Mesenchymal stem cell (in vitro differentiated cells and primary cell): ENCODE measurements around the gene SUPV3L1.

Source experiments
- DNase-seq: peaks from one replicate; pipeline ENCODE4 v3.0.0-alpha.2; 2013
- H2AFZ ChIP-seq: one replicate; pipeline ENCODE4 v1.6.1; 2013; ENCODE audit warnings: low read depth, mild to moderate bottlenecking, control low read depth, inconsistent platforms, low read length, moderate library complexity
- H2AK5ac ChIP-seq: 2 replicates; pipeline ENCODE4 v1.6.1; 2013; ENCODE audit warnings: low read length, moderate library complexity, mild to moderate bottlenecking, inconsistent platforms; ENCODE audit not compliant: severe bottlenecking
- H2BK120ac ChIP-seq: one replicate; pipeline ENCODE4 v1.6.1; 2013; ENCODE audit warnings: low read depth, mild to moderate bottlenecking, inconsistent platforms, low read length, moderate library complexity
- H2BK12ac ChIP-seq, 2 experiments: one replicate each; pipeline ENCODE4 v1.6.1; 2013; ENCODE audit warnings: inconsistent platforms in 2 of 2, low read length in 2 of 2, mild to moderate bottlenecking in 2 of 2, moderate library complexity in 2 of 2, control low read depth in 1 of 2
- H2BK15ac ChIP-seq: one replicate; pipeline ENCODE4 v1.6.1; 2013; ENCODE audit warnings: mild to moderate bottlenecking, low read depth, inconsistent platforms; ENCODE audit not compliant: poor library complexity, severe bottlenecking
- H2BK5ac ChIP-seq: 2 replicates; pipeline ENCODE4 v1.6.1; 2013; ENCODE audit warnings: low read depth, mild to moderate bottlenecking, low read length, control low read depth, inconsistent platforms; ENCODE audit not compliant: poor library complexity, severe bottlenecking
- H3K14ac ChIP-seq, 2 experiments: one replicate each; pipeline ENCODE4 v1.6.1; 2013; ENCODE audit warnings: inconsistent platforms in 2 of 2, low read length in 2 of 2, control low read depth in 1 of 2, mild to moderate bottlenecking in 1 of 2, moderate library complexity in 1 of 2
- H3K18ac ChIP-seq, 2 experiments: one replicate each; pipeline ENCODE4 v1.6.1; 2013; ENCODE audit warnings: inconsistent platforms in 2 of 2, low read length in 2 of 2, control low read depth in 1 of 2, low read depth in 1 of 2, mild to moderate bottlenecking in 1 of 2
- H3K23ac ChIP-seq, 2 experiments: one replicate each; pipeline ENCODE4 v1.6.1; 2013; ENCODE audit warnings: inconsistent platforms in 2 of 2, low read length in 2 of 2, mild to moderate bottlenecking in 2 of 2, moderate library complexity in 2 of 2, control low read depth in 1 of 2
- H3K27ac ChIP-seq: 2 replicates; pipeline ENCODE4 v1.5.1; 2013; ENCODE audit warnings: mild to moderate bottlenecking, moderate library complexity, low read length, control low read depth, inconsistent platforms; ENCODE audit not compliant: poor library complexity, severe bottlenecking
- H3K27me3 ChIP-seq, 2 experiments: 2 replicates each; pipeline versions ENCODE4 v1.6.1 to v1.7.0; 2013; ENCODE audit warnings: low read length in 2 of 2, mild to moderate bottlenecking in 2 of 2, moderate library complexity in 2 of 2, control low read depth in 1 of 2, inconsistent platforms in 1 of 2; ENCODE audit not compliant: control insufficient read depth in 1 of 2, insufficient read depth in 1 of 2
- H3K36me3 ChIP-seq, 2 experiments: 2 replicates each; pipeline versions ENCODE4 v1.6.1 to v1.7.0; 2013; ENCODE audit warnings: low read length in 2 of 2, control low read depth in 1 of 2, inconsistent platforms in 1 of 2, low read depth in 1 of 2, mild to moderate bottlenecking in 1 of 2; ENCODE audit not compliant: insufficient read depth in 2 of 2, control insufficient read depth in 1 of 2
- H3K4ac ChIP-seq, 2 experiments: one replicate each; pipeline ENCODE4 v1.6.1; 2013; ENCODE audit warnings: inconsistent platforms in 2 of 2, low read length in 2 of 2, mild to moderate bottlenecking in 2 of 2, moderate library complexity in 2 of 2, control low read depth in 1 of 2, low read depth in 1 of 2
- H3K4me1 ChIP-seq: 2 replicates; pipeline ENCODE4 v1.6.1; 2013; ENCODE audit warnings: low read depth, low read length, control low read depth; ENCODE audit not compliant: control insufficient read depth, insufficient read depth
- H3K4me2 ChIP-seq: 2 replicates; pipeline ENCODE4 v1.6.1; 2013; ENCODE audit warnings: low read length, mild to moderate bottlenecking, inconsistent platforms; ENCODE audit not compliant: poor library complexity, severe bottlenecking
- H3K4me3 ChIP-seq, 2 experiments: 2 replicates each; pipeline versions ENCODE4 v1.5.1 to v1.7.0; 2013; ENCODE audit warnings: low read length in 2 of 2, mild to moderate bottlenecking in 2 of 2, control low read depth in 1 of 2, low read depth in 1 of 2; ENCODE audit not compliant: insufficient read depth in 1 of 2
- H3K79me1 ChIP-seq: replicated peaks from 2 replicates; pipeline ENCODE4 v1.6.1; 2013; ENCODE audit warnings: mild to moderate bottlenecking, control low read depth, low read length, inconsistent platforms; ENCODE audit not compliant: poor library complexity, severe bottlenecking
- H3K9ac ChIP-seq: 2 replicates; pipeline ENCODE4 v1.7.0; 2013; ENCODE audit warnings: mild to moderate bottlenecking, low read length, moderate library complexity
- H3K9me3 ChIP-seq: 2 replicates; pipeline ENCODE4 v1.7.0; 2013; ENCODE audit warnings: mild to moderate bottlenecking, low read length; ENCODE audit not compliant: control insufficient read depth
- H4K8ac ChIP-seq: one replicate; pipeline ENCODE4 v1.6.1; 2013; ENCODE audit warnings: inconsistent platforms, mild to moderate bottlenecking, low read length, moderate library complexity
- H4K91ac ChIP-seq: one replicate; pipeline ENCODE4 v1.6.1; 2013; ENCODE audit warnings: mild to moderate bottlenecking, low read length, inconsistent platforms
- WGBS: methylation state at CpG from one replicate; pipeline ENCODE4 v1.1.7; 2013; ENCODE audit warnings: mixed read lengths; 5-methylcytosine and 5-hydroxymethylcytosine counted together

SUPV3L1 gene

DNA sequence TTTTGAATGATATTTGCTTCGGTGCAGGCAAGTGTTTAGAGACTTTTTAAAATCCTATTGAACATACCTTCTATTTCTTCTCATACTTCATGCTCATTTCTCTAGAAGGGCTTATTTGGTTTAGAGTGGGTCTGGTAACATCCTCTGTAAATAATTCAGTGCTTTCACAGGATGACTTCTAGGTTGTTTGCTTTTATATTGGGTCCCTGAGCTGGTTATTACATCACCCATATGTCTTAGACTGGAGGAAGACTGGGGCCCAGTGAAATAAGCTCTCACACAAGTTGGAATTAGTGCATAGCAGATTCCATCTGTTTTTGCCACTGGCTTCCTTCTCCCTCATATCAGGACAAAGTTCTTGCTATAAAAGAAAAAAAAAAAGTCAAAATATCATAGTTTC is 6.5 kb downstream of the SUPV3L1 start:
- Histone ChIP-seq H3K9ac (no peak overlapping the region), H3K18ac (no peak overlapping the region), H2BK12ac (no peak overlapping the region), H2BK15ac (no peak overlapping the region), H3K14ac (no peak overlapping the region), H2BK120ac (no peak overlapping the region), H3K4me2 (no peak overlapping the region), H2AFZ (no peak overlapping the region), H3K79me1 (peaks cover 19% of the 10 kb centered on the region), H4K91ac (no peak overlapping the region), H3K4me3 (no peak overlapping the region), H3K36me3 (peaks cover 16 to 73% of the 10 kb centered on the region in 2 experiments), H3K23ac (no peak overlapping the region), H2AK5ac (no peak overlapping the region), H3K4ac (no peak overlapping the region), H3K27ac (no peak overlapping the region), H3K9me3 (no peaks in the 10 kb centered on the region), H3K27me3 (no peaks in the 10 kb centered on the region), H2BK5ac (no peak overlapping the region), H4K8ac (no peak overlapping the region), H3K4me1 (peaks cover 3% of the 10 kb centered on the region)
- WGBS, result no CpG with 5 or more reads among the region's 1 CpG
- no peak for DNase-seq

DNA sequence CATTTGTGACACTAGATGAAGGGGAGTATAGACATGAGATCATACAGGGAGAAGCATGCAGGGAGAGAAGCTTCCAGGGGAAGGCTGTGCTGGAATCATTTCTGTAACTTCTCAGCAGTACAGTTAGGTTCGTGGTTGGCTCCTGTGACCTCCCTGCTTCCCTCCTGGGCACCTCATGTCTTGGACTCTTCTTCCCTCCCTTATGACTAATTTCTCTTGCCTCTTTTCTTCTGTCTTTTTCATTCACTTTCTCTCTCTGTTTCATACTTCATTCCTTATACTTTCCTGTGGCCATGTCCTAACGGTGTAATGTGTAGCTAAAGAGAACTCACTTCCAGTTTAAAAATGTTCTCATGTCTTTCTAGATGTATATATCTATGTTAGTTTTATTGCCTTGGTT is 21.0 kb downstream of the SUPV3L1 start:
- no peak overlapping the region for H2BK15ac ChIP-seq
- peak overlapping the region; percentile 20 for H3K27ac ChIP-seq
- H3K79me1 ChIP-seq, result peaks cover 2% of the 10 kb centered on the region
- no peak overlapping the region for H3K4ac ChIP-seq
- no peak overlapping the region for H4K91ac ChIP-seq
- no peak overlapping the region for H3K14ac ChIP-seq
- DNase-seq, result no peak
- no peak overlapping the region for H2AK5ac ChIP-seq
- peaks cover 1% of the 10 kb centered on the region for H3K4me1 ChIP-seq
- no peak overlapping the region for H4K8ac ChIP-seq
- H3K27me3 ChIP-seq, result no peaks in the 10 kb centered on the region
- H2BK5ac ChIP-seq, result no peak overlapping the region
- H3K9me3 ChIP-seq, result no peaks in the 10 kb centered on the region
- H3K36me3 ChIP-seq, result peaks cover 19 to 89% of the 10 kb centered on the region in 2 experiments
- H2BK12ac ChIP-seq, result no peak overlapping the region
- peak overlapping the region; percentile 13 for H3K9ac ChIP-seq
- no peak overlapping the region for H2BK120ac ChIP-seq
- H3K4me2 ChIP-seq, result no peak overlapping the region
- no peak overlapping the region for H3K18ac ChIP-seq
- H3K23ac ChIP-seq, result no peak overlapping the region
- WGBS, result 55% methylated on average over 1 of the region's 2 CpGs
- H3K4me3 ChIP-seq, result no peak overlapping the region
- H2AFZ ChIP-seq, result no peak overlapping the region

- no peak for DNase-seq
- no peak overlapping the region for H3K18ac ChIP-seq
- no peak overlapping the region for H2AFZ ChIP-seq
- H3K4me2 ChIP-seq, result no peak overlapping the region
- no peak overlapping the region for H2BK5ac ChIP-seq
- no CpG with 5 or more reads among the region's 1 CpG for WGBS
- no peak overlapping the region for H2BK15ac ChIP-seq
- H3K79me1 ChIP-seq, result peaks cover 2% of the 10 kb centered on the region
- no peak overlapping the region for H4K8ac ChIP-seq
- no peak overlapping the region for H3K4me3 ChIP-seq
- peaks cover 1% of the 10 kb centered on the region for H3K4me1 ChIP-seq
- H3K4ac ChIP-seq, result no peak overlapping the region
- peak overlapping the region; percentile 49 for H3K9ac ChIP-seq
- peaks cover 22 to 87% of the 10 kb centered on the region in 2 experiments for H3K36me3 ChIP-seq
- no peak overlapping the region for H2AK5ac ChIP-seq
- no peak overlapping the region for H2BK12ac ChIP-seq
- H2BK120ac ChIP-seq, result no peak overlapping the region
- no peaks in the 10 kb centered on the region for H3K9me3 ChIP-seq
- no peak overlapping the region for H4K91ac ChIP-seq
- H3K14ac ChIP-seq, result no peak overlapping the region
- H3K27me3 ChIP-seq, result no peaks in the 10 kb centered on the region
- H3K23ac ChIP-seq, result no peak overlapping the region
- H3K27ac ChIP-seq, result no peak overlapping the region
Observed at GRCh38 chr10:69202332-69202731, 22.3 kb downstream of the SUPV3L1 start.

GRCh38 chr10:69208761-69209160 is 28.7 kb downstream of the SUPV3L1 start:
- 98% methylated on average over 4 of the region's 6 CpGs for WGBS
- H2BK5ac ChIP-seq, result no peak overlapping the region
- no peaks in the 10 kb centered on the region for H3K4me1 ChIP-seq

More at GRCh38 chr10:69208761-69209160, 28.7 kb downstream of the SUPV3L1 start:
- H3K9me3 ChIP-seq, result no peaks in the 10 kb centered on the region
- no peak overlapping the region for H3K9ac ChIP-seq
- H3K79me1 ChIP-seq, result no peaks in the 10 kb centered on the region
- H2BK12ac ChIP-seq, result no peak overlapping the region
- no peak overlapping the region for H3K27ac ChIP-seq
- no peak overlapping the region for H3K4me3 ChIP-seq
- no peak overlapping the region for H2AFZ ChIP-seq
- H2BK15ac ChIP-seq, result no peak overlapping the region
- no peak overlapping the region for H2AK5ac ChIP-seq
- peaks cover 25 to 56% of the 10 kb centered on the region in 2 experiments for H3K36me3 ChIP-seq
- H3K23ac ChIP-seq, result no peak overlapping the region
- no peak overlapping the region for H4K8ac ChIP-seq
- H2BK120ac ChIP-seq, result no peak overlapping the region
- no peak overlapping the region for H3K4ac ChIP-seq
- no peak overlapping the region for H3K14ac ChIP-seq
- no peak overlapping the region for H3K18ac ChIP-seq
- H3K4me2 ChIP-seq, result no peak overlapping the region
- no peaks in the 10 kb centered on the region for H3K27me3 ChIP-seq
- no peak for DNase-seq
- H4K91ac ChIP-seq, result no peak overlapping the region
